Measurements from ENCODE around the gene KCNJ6.

GRCh38 chr21:37704751-37705150 is 211.5 kb downstream of the KCNJ6 start:
- TF ChIP-seq CTCF (IDR thresholded peaks at IDR 0.05; ENCODE audit: poor library complexity): no peak
- TF ChIP-seq EZH2 (IDR thresholded peaks at IDR 0.05; ENCODE audit: borderline replicate concordance): no peak

All from hepatocyte (in vitro differentiated cells).